Mesendoderm (in vitro differentiated cells): Measurements from ENCODE around the gene PDP2.

Source experiments
- DNase-seq: peaks from one replicate; pipeline ENCODE4 v3.0.0; 2013
- H2AK5ac ChIP-seq: 2 replicates; pipeline ENCODE4 v1.6.1; 2013; ENCODE audit warnings: low read length, inconsistent platforms
- H2BK120ac ChIP-seq: 2 replicates; pipeline ENCODE4 v1.6.1; 2013; ENCODE audit warnings: low read depth, mild to moderate bottlenecking, low read length, moderate library complexity, mixed read lengths
- H2BK15ac ChIP-seq: replicated peaks from 2 replicates; pipeline ENCODE4 v1.6.1; 2013; ENCODE audit warnings: low read depth, mild to moderate bottlenecking, moderate library complexity
- H2BK5ac ChIP-seq: 2 replicates; pipeline ENCODE4 v1.6.1; 2013; ENCODE audit warnings: low read length, inconsistent platforms
- H3K18ac ChIP-seq: 2 replicates; pipeline ENCODE4 v1.6.1; 2013; ENCODE audit warnings: mild to moderate bottlenecking, low read length, mixed read lengths
- H3K23ac ChIP-seq: one replicate; pipeline ENCODE4 v1.6.1; 2013; ENCODE audit warnings: low read length
- H3K27ac ChIP-seq: 2 replicates; pipeline ENCODE4 v1.5.1; 2013; ENCODE audit warnings: low read depth, mild to moderate bottlenecking, inconsistent platforms, low read length, moderate library complexity
- H3K27me3 ChIP-seq: 2 replicates; pipeline ENCODE4 v1.6.1; 2013; ENCODE audit warnings: low read length, control low read depth, mild to moderate bottlenecking, inconsistent platforms; ENCODE audit not compliant: insufficient read depth, poor library complexity
- H3K36me3 ChIP-seq: 2 replicates; pipeline ENCODE4 v1.6.1; 2013; ENCODE audit warnings: low read length, inconsistent platforms; ENCODE audit not compliant: control insufficient read depth, insufficient read depth
- H3K4ac ChIP-seq: one replicate; pipeline ENCODE4 v1.6.1; 2013; ENCODE audit warnings: low read depth, mild to moderate bottlenecking, low read length, moderate library complexity
- H3K4me1 ChIP-seq: 2 replicates; pipeline ENCODE4 v1.6.1; 2013; ENCODE audit warnings: low read depth, low read length, inconsistent platforms; ENCODE audit not compliant: control insufficient read depth
- H3K4me2 ChIP-seq: 2 replicates; pipeline ENCODE4 v1.6.1; 2013; ENCODE audit warnings: low read length
- H3K4me3 ChIP-seq: 2 replicates; pipeline ENCODE4 v1.5.1; 2013; ENCODE audit warnings: mild to moderate bottlenecking, low read length
- H3K56ac ChIP-seq: one replicate; pipeline ENCODE4 v1.6.1; 2013; ENCODE audit warnings: low read length
- H3K79me1 ChIP-seq: 2 replicates; pipeline ENCODE4 v1.6.1; 2013; ENCODE audit warnings: low read length, inconsistent platforms
- H3K79me2 ChIP-seq: 2 replicates; pipeline ENCODE4 v1.6.1; 2013; ENCODE audit warnings: mild to moderate bottlenecking, low read length; ENCODE audit not compliant: control insufficient read depth, insufficient read depth
- H3K9ac ChIP-seq: 2 replicates; pipeline ENCODE4 v1.6.1; 2013; ENCODE audit warnings: low read length, inconsistent platforms
- H4K5ac ChIP-seq: one replicate; pipeline ENCODE4 v1.6.1; 2013; ENCODE audit warnings: low read length
- H4K8ac ChIP-seq: one replicate; pipeline ENCODE4 v1.6.1; 2013; ENCODE audit warnings: low read depth, mild to moderate bottlenecking, control low read depth, low read length, moderate library complexity
- whole genome bisulfite sequencing: extraction: QIAGEN DNeasy Blood & Tissue Kit; methylation state at CpG from one replicate; pipeline ENCODE4 v1.1.7; 2013; ENCODE audit warnings: low lambda C conversion rate, missing lambda C conversion rate; ENCODE audit not compliant: insufficient coverage; ENCODE audit errors: extremely low coverage; 5-methylcytosine and 5-hydroxymethylcytosine counted together

The PDP2 gene

DNA sequence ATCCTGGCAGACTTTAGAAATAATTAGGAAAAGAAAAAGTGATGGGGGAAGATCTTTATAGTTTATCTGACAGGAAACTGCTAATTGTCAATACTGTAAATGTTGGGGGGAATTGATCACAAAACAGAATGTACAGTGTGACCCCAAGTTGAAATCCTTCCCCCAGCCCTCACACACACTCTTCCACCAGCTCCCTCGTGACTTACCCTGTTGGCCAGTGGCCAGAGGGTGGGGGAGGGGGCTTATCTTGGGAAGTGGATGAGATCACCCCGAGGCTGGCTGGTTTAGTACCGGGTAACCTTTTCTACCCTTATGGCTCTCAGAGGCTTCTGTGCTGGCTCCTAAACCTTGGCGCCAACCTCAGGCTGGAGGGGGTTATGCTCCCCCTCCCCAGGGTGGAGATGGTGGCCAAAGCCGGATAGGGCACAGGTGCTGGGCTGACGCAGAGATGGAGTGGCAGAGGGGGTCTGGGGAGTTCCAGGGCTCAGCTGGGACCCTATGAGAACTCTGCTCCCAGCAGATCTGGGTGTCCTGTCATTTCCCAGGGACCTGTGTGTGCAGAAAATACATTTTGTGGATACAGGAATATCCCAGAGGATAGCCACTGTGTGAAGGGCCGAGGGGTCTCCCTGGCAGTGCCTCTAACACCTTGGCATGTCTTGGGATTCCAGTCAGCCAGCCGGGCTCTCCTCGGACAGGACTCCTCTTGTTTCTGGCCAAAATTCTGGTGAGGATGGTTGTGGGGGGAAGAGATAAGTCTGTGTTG is 19.8 kb downstream of the PDP2 start:
- H3K36me3 ChIP-seq, result no peaks in the 10 kb centered on the region
- no peak overlapping the region for H3K27ac ChIP-seq
- no CpG with 5 or more reads among the region's 9 CpGs for WGBS
- H3K18ac ChIP-seq, result no peak overlapping the region
- no peaks in the 10 kb centered on the region for H3K27me3 ChIP-seq
- no peaks in the 10 kb centered on the region for H3K79me2 ChIP-seq
- no peaks in the 10 kb centered on the region for H3K4me1 ChIP-seq
- H3K9ac ChIP-seq, result no peak overlapping the region
- no peaks in the 10 kb centered on the region for H3K79me1 ChIP-seq
- no peak overlapping the region for H3K23ac ChIP-seq
- no peak overlapping the region for H2BK15ac ChIP-seq
- H3K56ac ChIP-seq, result peak overlapping the region; percentile 5
- H2AK5ac ChIP-seq, result no peak overlapping the region
- H2BK5ac ChIP-seq, result no peak overlapping the region
- DNase-seq, result peak; percentile 85
- H4K8ac ChIP-seq, result no peak overlapping the region
- H4K5ac ChIP-seq, result no peak overlapping the region
- H3K4me2 ChIP-seq, result no peak overlapping the region
- H3K4me3 ChIP-seq, result no peak overlapping the region
- no peak overlapping the region for H2BK120ac ChIP-seq
- H3K4ac ChIP-seq, result no peak overlapping the region

DNA sequence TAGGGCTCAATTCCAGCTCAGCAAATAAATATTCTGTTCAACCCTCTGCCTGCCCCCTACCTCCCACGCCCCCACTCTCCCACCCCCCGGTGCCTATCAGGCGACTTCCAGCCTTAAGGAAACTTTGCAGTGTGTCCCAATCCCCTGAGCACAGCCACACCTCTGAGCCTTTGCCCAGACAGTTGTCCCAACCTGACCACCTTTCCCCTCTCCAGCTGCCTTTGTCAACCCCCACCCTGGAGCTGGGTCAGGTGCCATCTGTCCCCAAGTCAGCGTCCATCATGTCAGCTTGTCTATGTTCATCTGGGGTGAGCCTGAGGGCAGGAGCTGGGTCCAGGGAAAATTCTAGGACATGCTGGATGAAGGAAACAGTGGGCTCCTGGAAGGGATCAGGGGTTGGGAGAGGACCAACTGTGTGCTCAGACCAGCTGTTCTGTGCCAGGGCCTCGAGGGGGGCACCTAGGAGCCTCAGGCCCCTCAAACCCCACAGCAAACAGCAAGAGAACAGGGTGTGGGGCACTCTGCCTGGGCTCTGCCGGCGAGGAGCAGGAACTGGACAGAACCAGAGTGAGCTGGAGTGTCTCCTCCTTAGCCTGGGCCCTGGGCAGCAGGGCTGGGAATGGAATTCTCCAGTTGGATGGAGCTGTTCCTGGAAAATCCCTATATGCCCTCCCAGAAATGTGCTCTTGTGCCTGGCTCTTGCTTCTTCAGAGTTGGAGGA is 20.6 kb downstream of the PDP2 start:
- H3K79me1 ChIP-seq, result no peaks in the 10 kb centered on the region
- no peak overlapping the region for H2AK5ac ChIP-seq
- H2BK5ac ChIP-seq, result no peak overlapping the region
- H3K18ac ChIP-seq, result no peak overlapping the region
- H4K8ac ChIP-seq, result no peak overlapping the region
- no peak overlapping the region for H3K4ac ChIP-seq
- no peak overlapping the region for H3K27ac ChIP-seq
- H3K4me3 ChIP-seq, result no peak overlapping the region
- H3K36me3 ChIP-seq, result no peaks in the 10 kb centered on the region
- H2BK15ac ChIP-seq, result no peak overlapping the region
- no peak for DNase-seq
- no peak overlapping the region for H4K5ac ChIP-seq
- H3K4me1 ChIP-seq, result no peaks in the 10 kb centered on the region
- H3K56ac ChIP-seq, result no peak overlapping the region
- H3K4me2 ChIP-seq, result no peak overlapping the region
- H3K23ac ChIP-seq, result no peak overlapping the region
- H3K79me2 ChIP-seq, result no peaks in the 10 kb centered on the region
- no CpG with 5 or more reads among the region's 7 CpGs for WGBS
- H2BK120ac ChIP-seq, result no peak overlapping the region
- no peaks in the 10 kb centered on the region for H3K27me3 ChIP-seq
- no peak overlapping the region for H3K9ac ChIP-seq

DNA sequence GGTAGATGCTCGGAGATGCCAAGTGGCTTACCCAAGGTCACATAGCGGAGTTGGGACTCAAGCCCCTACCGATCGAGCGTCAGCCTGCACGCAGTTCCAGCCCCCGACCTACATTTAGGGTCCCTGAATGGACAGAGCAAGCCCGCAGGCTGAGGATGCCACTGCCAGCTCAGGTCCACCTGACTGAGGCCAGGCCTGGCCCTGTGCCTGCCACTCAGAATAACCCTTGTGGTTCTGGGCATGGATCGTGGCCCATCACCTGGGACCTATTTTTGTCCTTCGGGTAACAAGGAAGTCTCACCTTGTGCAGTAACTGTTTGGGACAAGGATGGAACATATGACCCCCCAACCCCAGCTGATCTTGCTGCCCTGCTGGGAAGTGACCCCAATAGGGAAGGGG is 21.3 kb downstream of the PDP2 start:
- no peak overlapping the region for H2BK15ac ChIP-seq
- H4K8ac ChIP-seq, result no peak overlapping the region
- no peak for DNase-seq
- H2BK120ac ChIP-seq, result no peak overlapping the region
- H3K23ac ChIP-seq, result no peak overlapping the region
- no peak overlapping the region for H3K56ac ChIP-seq
- no peak overlapping the region for H3K4ac ChIP-seq
- no CpG with 5 or more reads among the region's 10 CpGs for WGBS
- H2AK5ac ChIP-seq, result no peak overlapping the region
- H3K4me3 ChIP-seq, result no peak overlapping the region
- no peak overlapping the region for H3K27ac ChIP-seq
- no peaks in the 10 kb centered on the region for H3K27me3 ChIP-seq
- no peaks in the 10 kb centered on the region for H3K79me2 ChIP-seq
- no peaks in the 10 kb centered on the region for H3K79me1 ChIP-seq
- H3K18ac ChIP-seq, result no peak overlapping the region
- H3K9ac ChIP-seq, result no peak overlapping the region
- no peaks in the 10 kb centered on the region for H3K4me1 ChIP-seq
- no peak overlapping the region for H4K5ac ChIP-seq
- H3K4me2 ChIP-seq, result no peak overlapping the region
- no peaks in the 10 kb centered on the region for H3K36me3 ChIP-seq
- no peak overlapping the region for H2BK5ac ChIP-seq

DNA sequence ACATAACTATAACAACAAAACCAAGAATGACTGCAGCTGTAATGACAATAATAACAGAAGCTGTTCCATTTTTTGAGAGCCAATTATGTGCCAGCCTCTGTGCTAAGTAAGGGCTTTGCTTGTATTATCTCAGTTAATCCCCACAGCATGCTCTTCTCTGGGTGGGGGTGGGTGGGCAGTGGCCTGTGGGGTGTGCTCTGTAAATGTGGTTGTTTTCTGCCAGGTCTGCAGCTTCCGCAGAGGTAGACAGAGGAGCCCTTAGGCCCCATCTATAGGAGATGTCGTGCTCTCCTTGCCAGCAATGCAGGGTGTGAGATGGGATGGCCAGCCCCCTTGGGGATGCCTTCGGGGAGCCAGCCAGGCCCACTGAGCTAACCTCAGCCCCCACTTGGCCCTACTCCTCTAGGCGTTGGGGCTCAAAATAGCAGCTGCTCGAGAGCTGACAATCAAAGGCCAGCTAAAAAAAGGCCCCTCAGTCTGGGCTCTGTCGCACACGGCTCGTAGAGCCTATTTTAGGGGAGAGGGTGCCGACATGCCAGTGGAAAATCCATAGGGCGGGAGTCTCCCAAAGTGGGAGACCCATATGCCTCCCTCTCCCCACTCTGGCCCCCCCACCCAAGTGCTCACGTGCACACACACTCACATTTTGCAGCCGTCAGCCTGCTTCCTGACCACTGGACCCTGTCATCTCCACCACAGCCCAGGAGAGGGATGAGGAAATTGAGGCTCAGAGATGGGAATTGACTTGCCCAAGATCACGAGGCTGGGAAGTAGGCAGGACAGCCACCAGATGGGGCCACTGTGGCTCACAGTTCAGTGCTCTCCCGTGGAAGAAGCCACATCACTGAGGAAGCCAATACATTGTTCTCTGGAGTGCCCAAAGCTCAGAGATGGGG is 22.6 kb downstream of the PDP2 start:
- Histone ChIP-seq H3K27me3 (no peaks in the 10 kb centered on the region), H3K4me2 (no peak overlapping the region), H2AK5ac (no peak overlapping the region), H3K4ac (no peak overlapping the region), H3K18ac (no peak overlapping the region), H2BK15ac (no peak overlapping the region), H3K36me3 (no peaks in the 10 kb centered on the region), H3K79me2 (no peaks in the 10 kb centered on the region), H3K4me1 (no peaks in the 10 kb centered on the region), H3K23ac (no peak overlapping the region), H3K4me3 (no peak overlapping the region), H2BK5ac (no peak overlapping the region), H3K27ac (no peak overlapping the region), H4K5ac (no peak overlapping the region), H4K8ac (no peak overlapping the region), H3K79me1 (no peaks in the 10 kb centered on the region), H3K56ac (no peak overlapping the region), H3K9ac (no peak overlapping the region), H2BK120ac (no peak overlapping the region)
- no peak for DNase-seq
- WGBS, result no CpG with 5 or more reads among the region's 14 CpGs

DNA sequence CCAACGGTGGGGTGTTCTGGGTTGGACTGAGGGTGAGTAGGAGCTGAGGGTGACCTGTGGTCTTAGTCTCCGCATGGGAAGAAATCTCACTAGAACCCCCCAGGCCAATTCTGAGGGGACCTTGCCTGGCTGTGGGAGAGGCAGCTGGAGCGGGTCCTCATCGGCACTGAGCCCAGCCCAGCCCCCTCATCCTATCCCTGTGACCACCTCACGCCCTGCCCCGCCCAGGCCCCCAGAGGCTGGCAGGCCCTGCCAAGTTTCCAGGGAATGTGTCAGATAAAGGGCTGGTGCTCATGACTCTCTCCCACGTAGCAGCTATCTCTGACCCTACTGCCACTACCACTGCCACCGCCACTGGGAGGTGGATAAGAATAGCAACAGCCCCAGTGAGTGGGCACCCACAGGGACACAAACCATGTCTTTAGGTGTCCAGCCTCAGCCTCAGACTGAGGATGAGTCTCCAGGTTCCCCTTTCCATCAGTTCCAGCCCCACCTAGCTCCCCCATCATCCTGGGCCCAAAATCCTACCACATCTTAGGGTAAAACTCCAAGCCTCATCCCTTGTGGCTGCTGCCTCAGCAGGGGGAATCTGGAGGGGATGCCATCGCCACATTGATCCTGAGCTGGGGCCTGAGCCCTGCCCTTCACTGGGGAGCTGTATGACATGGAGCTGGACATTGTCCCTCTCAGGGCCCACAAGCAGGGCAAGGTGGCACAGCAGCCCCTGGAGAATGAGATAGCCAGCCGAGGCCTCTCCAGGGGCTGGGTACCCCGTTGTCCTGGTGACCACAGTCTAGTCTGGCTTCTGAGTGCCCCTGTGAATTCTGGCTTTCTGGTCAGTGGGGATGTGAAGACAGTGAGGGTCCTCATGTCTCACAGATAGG is 23.5 kb downstream of the PDP2 start:
- no peaks in the 10 kb centered on the region for H3K79me2 ChIP-seq
- H3K56ac ChIP-seq, result no peak overlapping the region
- no peak overlapping the region for H3K4me3 ChIP-seq
- no CpG with 5 or more reads among the region's 11 CpGs for WGBS
- no peak overlapping the region for H4K5ac ChIP-seq
- H3K36me3 ChIP-seq, result no peaks in the 10 kb centered on the region
- no peak overlapping the region for H3K4me2 ChIP-seq
- H4K8ac ChIP-seq, result no peak overlapping the region
- H3K4me1 ChIP-seq, result no peaks in the 10 kb centered on the region
- H3K18ac ChIP-seq, result no peak overlapping the region
- H3K79me1 ChIP-seq, result no peaks in the 10 kb centered on the region
- H3K27ac ChIP-seq, result no peak overlapping the region
- no peak for DNase-seq
- no peak overlapping the region for H2BK120ac ChIP-seq
- no peak overlapping the region for H2BK5ac ChIP-seq
- no peaks in the 10 kb centered on the region for H3K27me3 ChIP-seq
- no peak overlapping the region for H3K23ac ChIP-seq
- H2AK5ac ChIP-seq, result no peak overlapping the region
- H2BK15ac ChIP-seq, result no peak overlapping the region
- H3K9ac ChIP-seq, result no peak overlapping the region
- H3K4ac ChIP-seq, result no peak overlapping the region
